ENCODE measurements around the gene LBHD1. TPM values are rescaled to one million over a fixed set of nuclear protein-coding genes. Genes with fewer than 3 reads are reported as not detected.

The LBHD1 gene
- polyA plus RNA-seq, 3 donors: 1.9 to 9.1 (median 2.9) TPM

GRCh38 chr11:62669420-62670161 lies 2.5 kb downstream of the LBHD1 start:
- peaks cover 60% of the 10 kb centered on the region for H3K4me1 Mint-ChIP-seq
- H2AFZ ChIP-seq (ENCODE audit: insufficient read depth, low read depth, low read length, poor library complexity, severe bottlenecking): no peak overlapping the region

GRCh38 chr11:62667460-62667859 lies 4.6 kb downstream of the LBHD1 start:
- Histone ChIP-seq H3K36me3 (replicated peaks in 1 of 2; ENCODE audit: control insufficient read depth in 1 of 2, insufficient read depth in 2 of 2, low read length in 2 of 2) (peaks cover 10 to 18% of the 10 kb centered on the region in 2 donors), H3K79me2 (ENCODE audit: insufficient read depth, low read length) (peaks cover 66% of the 10 kb centered on the region), H3K4me2 (replicated peaks; ENCODE audit: extremely low read depth, low read length, poor library complexity, severe bottlenecking) (no peak overlapping the region), H3K27ac (ENCODE audit: low read depth in 1 of 2, low read length in 2 of 2) (peak overlapping the region in 1 of 2 donors; percentile 7), H3K9me3 (replicated peaks in 1 of 2; ENCODE audit: control insufficient read depth in 1 of 2, insufficient read depth in 1 of 2, low read length in 2 of 2) (no peaks in the 10 kb centered on the region), H4K20me1 (ENCODE audit: insufficient read depth, low read length) (peaks cover 18% of the 10 kb centered on the region), H2AFZ (ENCODE audit: insufficient read depth, low read depth, low read length, poor library complexity, severe bottlenecking) (no peak overlapping the region), H3K9ac (ENCODE audit: insufficient read depth, low read length, poor library complexity, severe bottlenecking) (no peak overlapping the region), H3K4me3 (replicated peaks in 1 of 3; ENCODE audit: low read depth in 2 of 3, low read length in 3 of 3) (no peak overlapping the region), H3K4me1 (ENCODE audit: control insufficient read depth in 1 of 2, insufficient read depth in 2 of 2, low read length in 2 of 2) (peaks cover 39 to 42% of the 10 kb centered on the region in 2 donors), H3K27me3 (ENCODE audit: control insufficient read depth in 2 of 2, insufficient read depth in 2 of 2, low read length in 2 of 2) (no peaks in the 10 kb centered on the region)
- intact Hi-C loops (cut with micrococcal nuclease): no loop called here
- WGBS (ENCODE audit: insufficient coverage): no CpG with 5 or more reads among the region's 2 CpGs
- peaks cover 58% of the 10 kb centered on the region for H3K4me1 Mint-ChIP-seq
- peak overlapping the region in 1 of 7 donors; percentile 13 for H3K27ac Mint-ChIP-seq
- TF ChIP-seq CTCF (IDR thresholded peaks at IDR 0.05): no peak
- H3K36me3 Mint-ChIP-seq: peaks cover 11 to 26% of the 10 kb centered on the region in 2 donors
- H3K9me3 Mint-ChIP-seq: peaks cover 0 to 2% (median 0%) of the 10 kb centered on the region in 7 donors
- H3K4me3 Mint-ChIP-seq: no peak overlapping the region
- no peak for DNase-seq
- H3K27me3 Mint-ChIP-seq (ENCODE audit: low read depth in 3 of 3): no peaks in the 10 kb centered on the region

More at GRCh38 chr11:62669420-62670161, 2.5 kb downstream of the LBHD1 start:
- no peaks in the 10 kb centered on the region for H3K27me3 Mint-ChIP-seq (ENCODE audit: low read depth in 3 of 3)
- no peak overlapping the region for H3K4me3 Mint-ChIP-seq
- Histone ChIP-seq H3K4me3 (replicated peaks in 1 of 3; ENCODE audit: low read depth in 2 of 3, low read length in 3 of 3) (no peak overlapping the region), H3K9me3 (replicated peaks in 1 of 2; ENCODE audit: control insufficient read depth in 1 of 2, insufficient read depth in 1 of 2, low read length in 2 of 2) (no peaks in the 10 kb centered on the region), H3K79me2 (ENCODE audit: insufficient read depth, low read length) (peaks cover 78% of the 10 kb centered on the region), H3K4me1 (ENCODE audit: control insufficient read depth in 1 of 2, insufficient read depth in 2 of 2, low read length in 2 of 2) (peaks cover 43 to 47% of the 10 kb centered on the region in 2 donors), H3K36me3 (replicated peaks in 1 of 2; ENCODE audit: control insufficient read depth in 1 of 2, insufficient read depth in 2 of 2, low read length in 2 of 2) (peaks cover 10 to 27% of the 10 kb centered on the region in 2 donors), H3K4me2 (replicated peaks; ENCODE audit: extremely low read depth, low read length, poor library complexity, severe bottlenecking) (no peak overlapping the region), H3K27ac (ENCODE audit: low read depth in 1 of 2, low read length in 2 of 2) (no peak overlapping the region), H3K9ac (ENCODE audit: insufficient read depth, low read length, poor library complexity, severe bottlenecking) (no peak overlapping the region), H4K20me1 (ENCODE audit: insufficient read depth, low read length) (peaks cover 25% of the 10 kb centered on the region), H3K27me3 (ENCODE audit: control insufficient read depth in 2 of 2, insufficient read depth in 2 of 2, low read length in 2 of 2) (no peaks in the 10 kb centered on the region)
- TF ChIP-seq CTCF (IDR thresholded peaks at IDR 0.05): no peak
- intact Hi-C loops (cut with micrococcal nuclease): no loop called here
- peaks cover 0 to 2% (median 0%) of the 10 kb centered on the region in 7 donors for H3K9me3 Mint-ChIP-seq
- H3K27ac Mint-ChIP-seq: peak overlapping the region in 3 of 7 donors; percentile 46 to 85 (median 77)
- H3K36me3 Mint-ChIP-seq: peaks cover 8 to 27% of the 10 kb centered on the region in 2 donors
- no peak for DNase-seq
- 100% methylated on average over 1 of the region's 4 CpGs for WGBS (ENCODE audit: insufficient coverage)
